GM18517 (cell line): ENCODE data around the gene ZNF853.
A peak's percentile ranks its signal among the peaks of the same experiment; 100 is the strongest.
"Not testable (repeated sequence)": the region's sequence is repeated elsewhere in the genome, so short reads cannot be mapped to it uniquely, and the experiment has no call there.

Experiments used
- ATAC-seq: cut with Tn5 transposase; IDR thresholded peaks from one replicate; pipeline ENCODE4 v1.9.1; 2021; ENCODE audit warnings: mild to moderate bottlenecking, moderate library complexity; ENCODE audit not compliant: unreplicated experiment

ZNF853 gene

GRCh38 chr7:6614953-6615722 lies at the start of gene ZNF853:
TSS of gene ZNF853 (plus strand) at chr7:6615610. CDS start at chr7:6616175, 565 bp downstream.
- ATAC-seq = no peak

GRCh38 chr7:6565655-6566054 lies 49.8 kb upstream of the ZNF853 start:
- ATAC-seq = no peak

- ATAC-seq = no peak
Observed at GRCh38 chr7:6567886-6568285, 47.5 kb upstream of the ZNF853 start.

- no peak for ATAC-seq
Observed at GRCh38 chr7:6571160-6571779, 44.1 kb upstream of the ZNF853 start.

- ATAC-seq = no peak
Observed at GRCh38 chr7:6575281-6576023, 40.0 kb upstream of the ZNF853 start.

- no peak for ATAC-seq
Observed at GRCh38 chr7:6576024-6576866, 39.2 kb upstream of the ZNF853 start.

GRCh38 chr7:6576867-6577368 lies 38.5 kb upstream of the ZNF853 start:
- not testable (repeated sequence) for ATAC-seq

GRCh38 chr7:6577369-6578113 lies 37.9 kb upstream of the ZNF853 start, which contains the start of gene ZDHHC4:
TSS of gene ZDHHC4 (plus strand) at chr7:6577454. CDS start at chr7:6580562, 3,108 bp downstream.
- peak; percentile 91 for ATAC-seq

- ATAC-seq = no peak
Observed at GRCh38 chr7:6578114-6579084, 37.0 kb upstream of the ZNF853 start.

GRCh38 chr7:6579446-6579845 lies 36.0 kb upstream of the ZNF853 start:
- no peak for ATAC-seq

GRCh38 chr7:6585746-6586432 lies 29.5 kb upstream of the ZNF853 start:
- not testable (repeated sequence) for ATAC-seq

GRCh38 chr7:6588566-6588965 lies 26.8 kb upstream of the ZNF853 start:
- ATAC-seq = no peak

GRCh38 chr7:6589151-6589828 lies 26.1 kb upstream of the ZNF853 start:
- ATAC-seq = no peak

GRCh38 chr7:6589829-6590644 lies 25.4 kb upstream of the ZNF853 start, which contains the start of gene INTS15:
TSS of gene INTS15 (plus strand) at chr7:6590021. CDS start at chr7:6590284, 263 bp downstream.
- ATAC-seq = peak; percentile 83

GRCh38 chr7:6590645-6591110 lies 24.7 kb upstream of the ZNF853 start:
- ATAC-seq = peak; percentile 27

GRCh38 chr7:6600093-6600492 lies 15.3 kb upstream of the ZNF853 start:
- ATAC-seq = no peak
